Measurements from ENCODE around the gene SERINC5.
"Not testable (repeated sequence)": the region's sequence is repeated elsewhere in the genome, so short reads cannot be mapped to it uniquely, and the experiment has no call there.

SERINC5 gene

GRCh38 chr5:80255811-80256712, at the start of gene SERINC5:
Gene SERINC5 (minus strand): TSS chr5:80256048. CDS start chr5:80255922, 126 bp downstream.
- peak; percentile 89 for DNase-seq (ENCODE audit: low spot score)

- DNase-seq (ENCODE audit: low spot score), result no peak
These were observed 46.8 kb upstream of the SERINC5 start for GRCh38 chr5:80302636-80303035.

- not testable (repeated sequence) for DNase-seq (ENCODE audit: low spot score)
These were observed 45.5 kb upstream of the SERINC5 start for GRCh38 chr5:80301342-80301741.

- DNase-seq (ENCODE audit: low spot score), result not testable (repeated sequence)
These were observed 44.9 kb upstream of the SERINC5 start for GRCh38 chr5:80300796-80301195.

DNA sequence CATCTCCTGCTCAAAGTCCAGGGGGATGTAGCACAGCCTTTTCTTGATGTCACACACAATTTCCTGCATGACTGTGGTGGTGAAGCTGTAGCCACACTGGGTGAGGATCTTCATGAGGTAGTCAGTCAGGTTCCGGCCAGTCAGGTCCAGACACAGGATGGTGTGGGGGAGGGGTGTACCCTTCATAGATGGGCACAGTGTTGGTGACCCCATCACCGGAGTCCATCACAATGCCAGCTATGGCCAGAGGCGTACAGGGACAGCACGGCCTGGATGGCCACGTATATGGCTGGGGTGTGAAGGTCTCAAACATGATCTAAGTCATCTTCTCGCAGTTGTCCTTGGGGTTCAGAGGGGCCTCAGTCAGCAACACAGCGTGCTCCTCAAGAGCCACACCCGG, 44.3 kb upstream of the SERINC5 start:
- DNase-seq (ENCODE audit: low spot score), result no peak

- DNase-seq (ENCODE audit: low spot score), result no peak
These were observed 43.8 kb upstream of the SERINC5 start for GRCh38 chr5:80299601-80300000.

- DNase-seq (ENCODE audit: low spot score), result no peak
These were observed 40.3 kb upstream of the SERINC5 start for GRCh38 chr5:80296121-80296520.

- no peak for DNase-seq (ENCODE audit: low spot score)
These were observed 35.9 kb upstream of the SERINC5 start for GRCh38 chr5:80291761-80292160.

DNA sequence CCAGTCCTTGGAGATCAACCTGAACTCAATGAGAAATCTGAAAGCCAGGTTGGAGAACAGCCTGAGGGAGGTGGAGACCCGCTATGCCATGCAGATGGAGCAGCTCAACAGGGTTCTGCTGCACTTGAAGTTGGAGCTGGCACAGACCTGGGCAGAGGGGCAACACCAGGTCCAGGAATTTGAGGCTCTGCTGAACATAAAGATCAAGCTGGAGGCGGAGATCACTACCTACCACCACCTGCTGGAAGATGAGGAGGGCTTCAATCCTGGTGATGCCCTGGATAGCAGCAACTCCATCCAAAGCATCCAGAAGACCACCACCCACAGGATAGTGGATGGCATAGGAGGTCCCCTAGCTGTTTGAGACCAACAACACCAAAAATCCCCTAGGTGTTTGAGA, 33.5 kb upstream of the SERINC5 start:
- DNase-seq (ENCODE audit: low spot score), result no peak

DNA sequence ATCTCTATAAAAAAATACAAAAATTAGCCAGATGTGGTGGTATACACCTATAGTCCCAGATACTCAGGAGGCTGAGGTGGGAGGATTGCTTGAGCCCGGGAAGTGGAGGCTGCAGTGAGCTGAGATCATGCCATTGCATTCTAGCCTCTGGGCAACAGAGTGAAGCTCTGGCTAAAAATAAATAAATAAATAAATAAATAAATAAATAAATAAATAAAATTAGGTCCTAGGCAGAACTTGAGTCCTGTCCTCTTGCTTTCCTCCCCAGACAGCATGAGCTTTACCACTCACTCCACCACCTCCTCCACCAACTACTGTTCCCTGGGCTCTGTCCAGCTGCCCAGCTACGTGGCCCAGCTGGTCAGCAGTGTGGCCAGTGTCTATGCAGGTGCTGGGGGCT, 32.3 kb upstream of the SERINC5 start:
- no peak for DNase-seq (ENCODE audit: low spot score)

DNA sequence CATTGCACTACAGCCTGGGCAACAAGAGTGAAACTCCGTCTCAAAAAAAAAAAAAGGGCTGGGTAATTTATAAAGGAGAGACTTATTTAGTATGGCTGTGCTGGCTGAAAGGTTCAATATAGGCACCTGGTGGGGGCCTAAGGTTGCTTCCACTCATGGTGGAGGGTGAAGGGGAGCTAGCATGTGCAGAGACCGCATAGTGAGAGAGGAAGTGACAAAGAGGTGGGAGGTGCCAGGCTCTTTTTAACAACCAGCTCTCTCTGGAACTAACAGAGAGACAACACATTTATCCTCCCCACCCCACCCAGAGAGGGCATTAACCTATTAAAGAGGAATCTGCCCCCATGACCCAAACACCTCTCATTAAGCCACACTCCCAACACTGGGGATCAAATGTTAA, 28.9 kb upstream of the SERINC5 start:
- no peak for DNase-seq (ENCODE audit: low spot score)

GRCh38 chr5:80283360-80283759, 27.5 kb upstream of the SERINC5 start:
- DNase-seq (ENCODE audit: low spot score), result no peak

DNA sequence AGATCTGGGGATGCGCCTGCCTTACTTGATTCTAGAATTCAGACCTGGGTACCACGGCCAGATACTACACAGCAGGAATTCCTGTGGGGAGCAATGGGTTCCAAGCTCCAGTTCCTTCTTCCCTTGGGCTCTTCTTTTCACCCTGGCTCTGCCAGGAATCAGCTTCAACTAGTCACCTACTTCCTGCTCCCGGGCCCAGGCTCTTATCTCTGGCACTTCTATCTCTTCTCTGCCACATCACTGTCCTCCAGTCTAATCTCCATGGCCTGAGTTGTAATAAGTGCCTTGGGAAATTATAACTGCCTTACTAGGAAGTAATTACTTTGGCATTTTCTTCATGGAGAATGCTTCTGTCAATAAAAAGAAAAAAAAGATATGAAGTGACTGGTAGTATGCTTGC, 26.2 kb upstream of the SERINC5 start:
- DNase-seq (ENCODE audit: low spot score), result no peak

DNA sequence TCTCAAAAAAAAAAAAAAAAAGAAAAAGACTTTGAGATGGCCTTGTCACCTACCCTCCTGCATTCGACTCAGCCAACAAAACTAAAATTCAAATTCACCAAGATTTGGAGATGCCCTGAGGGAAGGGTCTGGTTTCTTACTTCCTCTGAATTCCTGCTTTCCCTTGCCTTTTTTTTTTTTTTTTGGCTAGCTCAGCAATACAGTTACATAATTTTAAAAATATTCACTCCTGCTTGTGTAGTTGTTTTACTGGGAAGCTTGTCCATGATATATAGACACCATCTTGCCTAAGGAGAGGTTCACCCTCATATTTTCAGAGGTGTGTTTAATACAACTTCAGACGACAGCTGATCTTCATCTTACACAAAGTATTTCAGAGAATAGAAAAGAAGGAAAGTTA, 21.3 kb upstream of the SERINC5 start:
- no peak for DNase-seq (ENCODE audit: low spot score)

DNA sequence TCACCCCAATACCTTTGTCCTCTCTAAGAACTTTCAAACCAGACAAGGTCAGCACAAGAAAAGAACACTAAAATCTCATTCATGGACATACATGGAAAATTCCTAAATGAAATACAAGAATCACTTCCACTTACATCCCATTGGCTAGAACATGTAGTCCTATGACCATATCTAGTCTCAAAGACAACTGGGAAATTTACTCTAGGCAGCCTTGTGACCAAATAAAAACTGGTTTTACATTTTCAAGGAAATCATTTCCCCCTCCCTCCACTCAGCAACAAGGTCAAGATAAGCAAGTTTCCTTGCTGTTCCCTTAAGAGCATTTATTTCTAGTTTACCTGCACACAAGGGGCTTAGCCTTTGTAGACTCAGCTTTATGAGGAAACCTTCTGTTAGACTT, 20.3 kb upstream of the SERINC5 start:
- no peak for DNase-seq (ENCODE audit: low spot score)

- DNase-seq (ENCODE audit: low spot score), result peak; percentile 56
These were observed 19.5 kb upstream of the SERINC5 start for GRCh38 chr5:80275347-80275746.

DNA sequence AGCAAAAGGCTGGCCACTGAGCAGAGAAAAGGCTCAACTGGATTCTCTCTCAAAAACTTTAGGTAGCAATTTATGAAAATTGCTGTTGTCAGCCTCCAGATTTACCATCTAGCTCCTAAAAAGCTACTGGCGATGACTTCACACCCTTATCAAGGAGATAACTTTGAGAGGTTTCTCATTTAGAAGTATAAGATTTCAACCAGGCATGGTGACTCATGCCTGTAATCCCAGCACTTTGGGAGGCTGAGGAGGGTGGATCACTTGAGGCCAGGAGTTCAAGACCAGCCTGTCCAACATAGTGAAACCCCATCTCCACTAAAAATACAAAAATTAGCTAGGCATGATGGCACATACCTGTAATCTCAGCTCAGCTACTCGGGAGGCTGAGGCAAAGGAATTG, 14.7 kb upstream of the SERINC5 start:
- not testable (repeated sequence) for DNase-seq (ENCODE audit: low spot score)

GRCh38 chr5:80269991-80270438, 14.2 kb upstream of the SERINC5 start:
- no peak for DNase-seq (ENCODE audit: low spot score)

- DNase-seq (ENCODE audit: low spot score), result no peak
These were observed 13.1 kb upstream of the SERINC5 start for GRCh38 chr5:80268916-80269315.

- DNase-seq (ENCODE audit: low spot score), result no peak
These were observed 10.7 kb upstream of the SERINC5 start for GRCh38 chr5:80266566-80266965.

GRCh38 chr5:80260461-80260860, 4.6 kb upstream of the SERINC5 start:
- no peak for DNase-seq (ENCODE audit: low spot score)

DNA sequence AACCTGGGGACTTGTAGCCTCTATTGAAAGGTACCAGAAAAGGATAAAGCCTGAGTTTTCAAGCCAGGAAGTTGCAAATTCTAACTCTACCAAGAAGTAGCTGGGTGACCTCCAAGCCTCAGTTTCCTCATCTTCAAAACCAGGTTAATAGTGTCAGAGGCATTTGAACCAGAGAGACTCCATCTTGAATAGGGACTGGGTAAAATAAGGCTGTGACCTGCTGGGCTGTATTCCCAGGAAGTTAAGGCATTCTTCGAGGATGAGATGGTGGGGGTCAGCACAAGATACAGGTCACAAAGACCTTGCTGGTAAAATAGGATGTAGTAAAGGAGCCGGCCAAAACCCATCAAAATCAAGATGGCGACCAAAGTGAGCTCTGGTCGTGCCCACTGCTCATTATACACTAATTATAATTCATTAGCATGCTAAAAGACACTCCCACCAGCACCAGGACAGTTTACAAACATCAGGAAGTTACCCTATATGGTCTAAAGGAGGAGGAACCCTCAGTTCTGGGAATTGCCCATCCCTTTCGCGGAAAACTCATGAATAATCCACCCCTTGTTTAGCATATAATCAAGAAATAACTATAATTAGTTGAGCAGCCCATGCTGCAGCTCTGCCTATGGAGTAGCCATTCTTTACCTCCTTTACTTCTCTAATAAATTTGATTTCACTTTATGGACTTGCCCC, 3.8 kb upstream of the SERINC5 start:
- no peak for DNase-seq (ENCODE audit: low spot score)

DNA sequence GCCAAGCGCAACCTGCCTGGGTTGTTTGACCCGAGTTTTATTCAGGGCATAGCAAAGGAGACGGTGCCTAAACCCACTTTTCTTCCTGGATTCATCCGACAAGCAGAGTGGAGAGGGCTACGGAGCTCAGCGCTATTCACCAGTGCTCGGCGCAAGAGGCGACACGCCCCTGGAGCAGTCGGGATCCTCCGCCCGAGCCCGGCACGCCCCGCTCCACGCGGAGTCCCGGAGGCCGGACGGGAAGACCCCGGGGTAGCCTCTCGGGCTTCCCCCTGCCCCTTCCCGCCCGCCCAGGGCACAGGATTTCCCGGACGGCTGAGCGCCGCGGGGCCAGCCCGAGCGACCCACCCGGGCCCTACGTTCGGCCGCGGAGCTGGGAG, 427 bp downstream of the SERINC5 start:
- peak; percentile 62 for DNase-seq (ENCODE audit: low spot score)
